ENCODE results near the gene CYB561D1.

- no peak for TF ChIP-seq EZH2 (IDR thresholded peaks at IDR 0.05; ENCODE audit: low read length, missing control alignments)
- TF ChIP-seq, protein P1, sequence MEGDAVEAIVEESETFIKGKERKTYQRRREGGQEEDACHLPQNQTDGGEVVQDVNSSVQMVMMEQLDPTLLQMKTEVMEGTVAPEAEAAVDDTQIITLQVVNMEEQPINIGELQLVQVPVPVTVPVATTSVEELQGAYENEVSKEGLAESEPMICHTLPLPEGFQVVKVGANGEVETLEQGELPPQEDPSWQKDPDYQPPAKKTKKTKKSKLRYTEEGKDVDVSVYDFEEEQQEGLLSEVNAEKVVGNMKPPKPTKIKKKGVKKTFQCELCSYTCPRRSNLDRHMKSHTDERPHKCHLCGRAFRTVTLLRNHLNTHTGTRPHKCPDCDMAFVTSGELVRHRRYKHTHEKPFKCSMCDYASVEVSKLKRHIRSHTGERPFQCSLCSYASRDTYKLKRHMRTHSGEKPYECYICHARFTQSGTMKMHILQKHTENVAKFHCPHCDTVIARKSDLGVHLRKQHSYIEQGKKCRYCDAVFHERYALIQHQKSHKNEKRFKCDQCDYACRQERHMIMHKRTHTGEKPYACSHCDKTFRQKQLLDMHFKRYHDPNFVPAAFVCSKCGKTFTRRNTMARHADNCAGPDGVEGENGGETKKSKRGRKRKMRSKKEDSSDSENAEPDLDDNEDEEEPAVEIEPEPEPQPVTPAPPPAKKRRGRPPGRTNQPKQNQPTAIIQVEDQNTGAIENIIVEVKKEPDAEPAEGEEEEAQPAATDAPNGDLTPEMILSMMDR (conservative IDR thresholded peaks at IDR 0.05 in 1 of 2, IDR thresholded peaks at IDR 0.05 in 1 of 2; ENCODE audit: low read depth in 1 of 2, low read length in 2 of 2) = no peak
Measured at GRCh38 chr1:109547463-109548320, 53.8 kb downstream of the CYB561D1 start.
